ENCODE measurements around the gene EFEMP2. TPM values are rescaled to one million over a fixed set of nuclear protein-coding genes. Genes with fewer than 3 reads are reported as not detected.

The EFEMP2 gene
- total RNA-seq, 1 donor from 2014 or later, result 38.0 TPM

DNA sequence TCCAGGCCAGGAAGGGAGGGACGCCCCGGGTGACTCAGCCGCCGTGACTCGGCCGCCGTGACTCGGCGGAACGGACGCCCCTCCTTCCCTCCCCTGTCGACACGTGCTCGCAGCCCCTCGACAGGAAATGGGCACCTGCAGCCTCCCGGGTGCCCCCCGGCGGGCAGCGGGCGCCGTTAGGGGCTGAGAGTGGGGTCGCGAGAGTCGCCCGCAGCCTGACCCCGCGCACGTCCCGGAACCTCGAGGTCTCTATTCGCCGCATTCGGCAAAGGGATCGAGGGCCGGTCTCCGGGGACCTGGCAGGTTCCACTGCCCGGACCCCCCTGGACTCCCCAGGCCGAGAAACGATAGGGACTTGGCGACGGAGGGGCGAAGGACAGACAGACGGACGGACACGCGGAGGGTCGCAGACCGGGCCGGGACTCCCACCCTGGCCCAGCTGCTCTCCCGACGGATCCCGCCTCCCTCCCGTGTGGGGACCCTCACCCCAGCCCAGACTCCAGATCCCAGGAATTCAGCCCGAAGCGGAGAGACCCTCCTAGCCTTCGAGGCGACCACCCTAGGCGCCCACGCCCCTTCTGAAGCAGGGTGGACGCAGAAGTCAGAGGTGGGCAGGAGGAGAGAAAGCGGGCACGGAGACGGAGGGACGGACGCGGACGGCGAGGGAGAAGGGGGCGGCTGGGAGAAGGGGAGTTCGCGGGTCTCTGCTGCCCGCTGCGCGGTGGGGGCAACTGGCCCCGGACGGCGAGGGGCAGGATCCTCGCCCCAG is 26.9 kb upstream of the EFEMP2 start:
- no peaks in the 10 kb centered on the region for H3K9me3 Mint-ChIP-seq
- H3K27me3 Mint-ChIP-seq (ENCODE audit: low read depth), result peaks cover 64% of the 10 kb centered on the region
- H3K4me1 Mint-ChIP-seq, result peaks cover 35% of the 10 kb centered on the region
- TF ChIP-seq, protein P1, sequence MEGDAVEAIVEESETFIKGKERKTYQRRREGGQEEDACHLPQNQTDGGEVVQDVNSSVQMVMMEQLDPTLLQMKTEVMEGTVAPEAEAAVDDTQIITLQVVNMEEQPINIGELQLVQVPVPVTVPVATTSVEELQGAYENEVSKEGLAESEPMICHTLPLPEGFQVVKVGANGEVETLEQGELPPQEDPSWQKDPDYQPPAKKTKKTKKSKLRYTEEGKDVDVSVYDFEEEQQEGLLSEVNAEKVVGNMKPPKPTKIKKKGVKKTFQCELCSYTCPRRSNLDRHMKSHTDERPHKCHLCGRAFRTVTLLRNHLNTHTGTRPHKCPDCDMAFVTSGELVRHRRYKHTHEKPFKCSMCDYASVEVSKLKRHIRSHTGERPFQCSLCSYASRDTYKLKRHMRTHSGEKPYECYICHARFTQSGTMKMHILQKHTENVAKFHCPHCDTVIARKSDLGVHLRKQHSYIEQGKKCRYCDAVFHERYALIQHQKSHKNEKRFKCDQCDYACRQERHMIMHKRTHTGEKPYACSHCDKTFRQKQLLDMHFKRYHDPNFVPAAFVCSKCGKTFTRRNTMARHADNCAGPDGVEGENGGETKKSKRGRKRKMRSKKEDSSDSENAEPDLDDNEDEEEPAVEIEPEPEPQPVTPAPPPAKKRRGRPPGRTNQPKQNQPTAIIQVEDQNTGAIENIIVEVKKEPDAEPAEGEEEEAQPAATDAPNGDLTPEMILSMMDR (conservative IDR thresholded peaks at IDR 0.05), result no peak
- no peaks in the 10 kb centered on the region for H3K36me3 Mint-ChIP-seq (ENCODE audit: low read depth)
- no peak overlapping the region for H3K27ac Mint-ChIP-seq (ENCODE audit: unreplicated experiment)
- no peak for DNase-seq (ENCODE audit: low read depth, low spot score)
- peak overlapping the region; percentile 57 for H3K4me3 Mint-ChIP-seq

DNA sequence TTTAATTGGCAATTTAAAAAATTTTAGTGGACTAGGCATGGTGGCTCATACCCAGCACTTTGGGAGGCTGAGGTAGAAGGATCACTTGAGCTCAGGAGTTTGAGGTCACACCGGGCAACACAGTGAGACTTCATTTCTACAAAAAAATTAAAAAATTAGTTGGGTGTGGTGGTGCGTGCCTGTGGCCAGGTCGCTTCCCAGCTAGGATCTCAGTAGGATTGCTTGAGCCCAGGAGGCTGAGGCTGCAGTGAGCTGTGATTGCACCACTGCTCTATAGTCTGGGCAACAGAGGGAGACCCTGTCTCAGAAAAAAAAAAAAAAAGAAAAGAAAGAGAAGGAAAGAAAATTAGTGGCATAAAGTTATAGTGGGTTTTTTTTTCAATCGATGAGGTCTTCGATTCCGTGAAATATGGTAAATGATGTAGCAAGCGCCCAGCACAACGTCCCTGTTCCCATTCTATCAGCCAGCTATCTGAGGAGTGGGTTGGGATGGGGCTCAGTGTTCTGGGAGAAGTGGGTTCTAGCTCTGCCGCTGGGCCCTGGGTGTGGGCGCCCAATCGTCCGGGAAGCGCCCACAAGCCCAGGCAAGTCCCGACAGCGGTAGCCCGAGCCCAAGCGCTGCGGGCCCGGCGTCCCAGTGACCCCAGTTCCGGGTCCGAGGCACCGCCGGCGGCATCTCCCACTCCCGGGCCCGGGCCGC is 26.2 kb upstream of the EFEMP2 start:
- no peak for DNase-seq (ENCODE audit: low read depth, low spot score)
- Mint-ChIP-seq H3K9me3 (no peaks in the 10 kb centered on the region), H3K27me3 (ENCODE audit: low read depth) (peaks cover 60% of the 10 kb centered on the region), H3K4me3 (peak overlapping the region; percentile 87), H3K27ac (ENCODE audit: unreplicated experiment) (no peak overlapping the region), H3K4me1 (peaks cover 34% of the 10 kb centered on the region), H3K36me3 (ENCODE audit: low read depth) (no peaks in the 10 kb centered on the region)
- TF ChIP-seq, protein P1 (conservative IDR thresholded peaks at IDR 0.05), result no peak

DNA sequence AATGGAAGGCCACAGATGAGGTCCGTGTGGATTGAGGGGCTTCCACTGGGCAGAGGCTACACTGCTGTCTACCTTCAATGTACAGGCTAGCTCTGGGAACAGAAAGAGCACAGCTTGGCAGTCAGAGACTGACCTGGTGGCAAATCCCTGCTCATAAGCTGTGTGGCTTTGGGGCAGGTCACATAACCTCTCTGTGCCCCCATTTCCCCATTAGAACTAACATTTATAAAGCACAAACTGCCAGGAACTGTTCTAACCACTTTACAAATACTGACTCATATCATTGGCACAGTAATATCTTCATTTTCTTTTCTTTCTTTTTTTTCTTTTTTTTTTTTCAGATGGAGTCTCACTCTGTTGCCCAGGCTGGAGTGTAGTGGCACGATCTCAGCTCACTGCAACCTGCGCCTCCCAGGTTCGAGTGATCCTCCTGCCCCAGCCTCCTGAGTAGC is 24.4 kb upstream of the EFEMP2 start:
- no peaks in the 10 kb centered on the region for H3K9me3 Mint-ChIP-seq
- DNase-seq (ENCODE audit: low read depth, low spot score), result no peak
- peaks cover 54% of the 10 kb centered on the region for H3K27me3 Mint-ChIP-seq (ENCODE audit: low read depth)
- no peaks in the 10 kb centered on the region for H3K36me3 Mint-ChIP-seq (ENCODE audit: low read depth)
- peak overlapping the region; percentile 38 for H3K4me3 Mint-ChIP-seq
- peaks cover 28% of the 10 kb centered on the region for H3K4me1 Mint-ChIP-seq
- TF ChIP-seq, protein P1 (conservative IDR thresholded peaks at IDR 0.05), result no peak
- no peak overlapping the region for H3K27ac Mint-ChIP-seq (ENCODE audit: unreplicated experiment)

DNA sequence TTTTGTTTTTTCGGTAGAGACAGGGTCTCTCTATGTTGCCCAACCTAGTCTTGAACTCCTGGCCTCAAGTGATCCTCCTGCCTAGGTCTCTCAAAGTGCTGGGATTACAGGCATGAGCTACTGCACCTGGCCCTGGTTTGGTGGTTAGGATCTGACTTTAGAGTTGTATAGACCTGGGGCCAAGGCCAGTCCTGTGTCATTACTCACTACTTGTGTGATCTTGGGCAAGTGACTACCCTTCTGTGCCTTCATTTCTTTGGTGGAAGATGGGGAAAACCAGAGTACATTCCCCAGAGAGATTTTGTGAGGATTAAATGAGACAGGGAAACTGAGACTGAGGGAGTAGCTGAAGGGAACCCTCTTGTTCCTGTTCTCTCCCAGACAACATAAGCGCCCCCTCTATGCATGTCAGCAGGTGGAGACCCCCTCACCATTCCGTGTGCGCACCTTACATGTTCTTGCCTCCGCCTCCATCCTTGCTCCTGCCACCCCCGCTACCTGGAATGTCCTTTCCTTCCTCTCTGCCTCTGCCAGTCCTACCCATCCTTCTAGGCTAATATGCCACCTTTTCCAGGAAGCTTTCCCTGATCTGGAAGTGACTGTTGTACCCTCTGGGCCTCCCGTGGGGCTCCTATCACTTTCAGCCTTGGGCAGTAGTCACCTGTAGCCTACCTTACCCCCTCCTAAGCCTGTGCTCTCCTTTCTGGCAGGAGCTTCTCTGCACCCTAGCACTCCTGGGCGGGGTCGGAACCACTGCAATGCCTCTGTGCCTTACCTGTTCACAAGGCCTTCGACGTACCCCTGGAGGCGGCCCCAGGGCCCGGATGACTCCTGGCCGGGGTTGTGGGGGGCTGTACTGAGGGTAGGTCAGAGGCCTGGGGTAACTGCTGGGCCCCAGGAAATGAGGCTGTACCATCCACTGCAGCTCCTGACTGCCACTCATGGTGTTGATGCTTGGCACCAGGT is 23.7 kb upstream of the EFEMP2 start:
- Mint-ChIP-seq H3K9me3 (no peaks in the 10 kb centered on the region), H3K27ac (ENCODE audit: unreplicated experiment) (no peak overlapping the region), H3K4me3 (peak overlapping the region; percentile 65), H3K36me3 (ENCODE audit: low read depth) (no peaks in the 10 kb centered on the region), H3K27me3 (ENCODE audit: low read depth) (peaks cover 46% of the 10 kb centered on the region), H3K4me1 (peaks cover 28% of the 10 kb centered on the region)
- TF ChIP-seq, protein P1 (conservative IDR thresholded peaks at IDR 0.05), result no peak
- DNase-seq (ENCODE audit: low read depth, low spot score), result no peak

DNA sequence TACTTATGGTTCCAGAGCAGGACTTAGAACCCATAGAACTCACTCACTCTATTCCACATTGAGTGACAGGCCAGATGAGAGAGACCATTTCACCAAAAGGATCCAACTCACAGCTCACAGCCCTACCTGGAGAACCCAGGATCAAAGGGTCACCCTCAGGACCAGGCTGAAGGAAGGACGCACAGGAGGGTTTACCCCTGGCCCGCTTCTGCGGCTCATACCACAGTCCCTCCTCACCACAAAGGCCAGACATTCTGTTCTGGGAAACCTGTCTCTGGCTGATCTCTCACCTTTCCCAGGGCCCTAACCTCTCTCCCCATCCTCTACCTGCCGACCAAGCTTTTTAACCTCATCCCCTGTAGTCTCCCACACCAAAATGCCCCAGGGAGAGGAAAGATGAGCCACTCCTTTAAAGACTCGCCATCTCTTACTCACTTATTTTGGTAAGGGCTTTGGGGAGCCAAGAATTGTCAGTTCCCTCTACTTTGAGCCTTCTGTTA is 22.9 kb upstream of the EFEMP2 start:
- no peaks in the 10 kb centered on the region for H3K9me3 Mint-ChIP-seq
- no peaks in the 10 kb centered on the region for H3K36me3 Mint-ChIP-seq (ENCODE audit: low read depth)
- peaks cover 38% of the 10 kb centered on the region for H3K27me3 Mint-ChIP-seq (ENCODE audit: low read depth)

More for the DNA sequence above, 22.9 kb upstream of the EFEMP2 start:
- DNase-seq (ENCODE audit: low read depth, low spot score), result no peak
- Mint-ChIP-seq H3K4me1 (peaks cover 22% of the 10 kb centered on the region), H3K4me3 (peak overlapping the region; percentile 65), H3K27ac (ENCODE audit: unreplicated experiment) (no peak overlapping the region)
- TF ChIP-seq, protein P1 (conservative IDR thresholded peaks at IDR 0.05), result no peak
